ENCODE data around the gene LRRK1.

LRRK1 gene

GRCh38 chr15:100898152-100898490 lies 21.0 kb upstream of the LRRK1 start:
- FAIRE-seq = no peak

GRCh38 chr15:100898661-100899462 lies 20.3 kb upstream of the LRRK1 start:
- FAIRE-seq (no peak), DNase-seq (ENCODE audit: insufficient read length, low spot score) (no peak)
- no peak for TF ChIP-seq SPI1 (IDR thresholded peaks at IDR 0.05; ENCODE audit: low read depth, low read length)
- no peak for TF ChIP-seq POLR2A (IDR thresholded peaks at IDR 0.05; ENCODE audit: low read depth, low read length)
- TF ChIP-seq TAF1 (IDR thresholded peaks at IDR 0.05; ENCODE audit: low read depth, low read length) = no peak

More at GRCh38 chr15:100898152-100898490, 21.0 kb upstream of the LRRK1 start:
- DNase-seq (ENCODE audit: insufficient read length, low spot score) = no peak
- no peak for TF ChIP-seq SPI1 (IDR thresholded peaks at IDR 0.05; ENCODE audit: low read depth, low read length)
- TF ChIP-seq TAF1 (IDR thresholded peaks at IDR 0.05; ENCODE audit: low read depth, low read length) = no peak
- no peak for TF ChIP-seq POLR2AphosphoS5 (IDR thresholded peaks at IDR 0.05; ENCODE audit: low read depth, low read length)
- no peak for TF ChIP-seq POLR2A (IDR thresholded peaks at IDR 0.05; ENCODE audit: low read depth, low read length)
- TF ChIP-seq POU2F2 (IDR thresholded peaks at IDR 0.05; ENCODE audit: low read depth, low read length) = no peak
- TF ChIP-seq PAX5 (IDR thresholded peaks at IDR 0.05; ENCODE audit: insufficient read depth, low read length, severe bottlenecking) = no peak

GRCh38 chr15:100899601-100900000 lies 19.6 kb upstream of the LRRK1 start:
- TF ChIP-seq SPI1 (IDR thresholded peaks at IDR 0.05; ENCODE audit: low read depth, low read length) (no peak), PAX5 (IDR thresholded peaks at IDR 0.05; ENCODE audit: insufficient read depth, low read length, severe bottlenecking) (no peak), TAF1 (IDR thresholded peaks at IDR 0.05; ENCODE audit: low read depth, low read length) (no peak), POLR2A (IDR thresholded peaks at IDR 0.05; ENCODE audit: low read depth, low read length) (no peak), POU2F2 (IDR thresholded peaks at IDR 0.05; ENCODE audit: low read depth, low read length) (no peak), POLR2AphosphoS5 (IDR thresholded peaks at IDR 0.05; ENCODE audit: low read depth, low read length) (no peak)
- DNase-seq (ENCODE audit: insufficient read length, low spot score) (no peak), FAIRE-seq (no peak)

GRCh38 chr15:100900136-100900794 lies 18.9 kb upstream of the LRRK1 start:
- FAIRE-seq = no peak
- no peak for DNase-seq (ENCODE audit: insufficient read length, low spot score)
- TF ChIP-seq TAF1 (IDR thresholded peaks at IDR 0.05; ENCODE audit: low read depth, low read length) (no peak), PAX5 (IDR thresholded peaks at IDR 0.05; ENCODE audit: insufficient read depth, low read length, severe bottlenecking) (no peak), POU2F2 (IDR thresholded peaks at IDR 0.05; ENCODE audit: low read depth, low read length) (no peak), POLR2A (IDR thresholded peaks at IDR 0.05; ENCODE audit: low read depth, low read length) (no peak), SPI1 (IDR thresholded peaks at IDR 0.05; ENCODE audit: low read depth, low read length) (no peak)

- DNase-seq (ENCODE audit: insufficient read length, low spot score) = no peak
- TF ChIP-seq POLR2AphosphoS5 (IDR thresholded peaks at IDR 0.05; ENCODE audit: low read depth, low read length) = no peak
- no peak for FAIRE-seq
Observed at GRCh38 chr15:100900795-100901169, 18.4 kb upstream of the LRRK1 start.

GRCh38 chr15:100901296-100901695 lies 17.9 kb upstream of the LRRK1 start:
- no peak for FAIRE-seq
- no peak for DNase-seq (ENCODE audit: insufficient read length, low spot score)

GRCh38 chr15:100901702-100902435 lies 17.3 kb upstream of the LRRK1 start:
- FAIRE-seq = no peak
- TF ChIP-seq PAX5 (IDR thresholded peaks at IDR 0.05; ENCODE audit: insufficient read depth, low read length, severe bottlenecking) (no peak), POLR2A (IDR thresholded peaks at IDR 0.05; ENCODE audit: low read depth, low read length) (no peak), TAF1 (IDR thresholded peaks at IDR 0.05; ENCODE audit: low read depth, low read length) (no peak), POU2F2 (IDR thresholded peaks at IDR 0.05; ENCODE audit: low read depth, low read length) (no peak), POLR2AphosphoS5 (IDR thresholded peaks at IDR 0.05; ENCODE audit: low read depth, low read length) (no peak), SPI1 (IDR thresholded peaks at IDR 0.05; ENCODE audit: low read depth, low read length) (no peak)

More at GRCh38 chr15:100901296-100901695, 17.9 kb upstream of the LRRK1 start:
- no peak for TF ChIP-seq SPI1 (IDR thresholded peaks at IDR 0.05; ENCODE audit: low read depth, low read length)
- no peak for TF ChIP-seq PAX5 (IDR thresholded peaks at IDR 0.05; ENCODE audit: insufficient read depth, low read length, severe bottlenecking)
- no peak for TF ChIP-seq POLR2A (IDR thresholded peaks at IDR 0.05; ENCODE audit: low read depth, low read length)
- TF ChIP-seq POU2F2 (IDR thresholded peaks at IDR 0.05; ENCODE audit: low read depth, low read length) = no peak
- TF ChIP-seq TAF1 (IDR thresholded peaks at IDR 0.05; ENCODE audit: low read depth, low read length) = no peak
- TF ChIP-seq POLR2AphosphoS5 (IDR thresholded peaks at IDR 0.05; ENCODE audit: low read depth, low read length) = no peak

GRCh38 chr15:100902436-100903167 lies 16.6 kb upstream of the LRRK1 start:
- no peak for FAIRE-seq
- TF ChIP-seq POU2F2 (IDR thresholded peaks at IDR 0.05; ENCODE audit: low read depth, low read length) (no peak), PAX5 (IDR thresholded peaks at IDR 0.05; ENCODE audit: insufficient read depth, low read length, severe bottlenecking) (no peak), POLR2A (IDR thresholded peaks at IDR 0.05; ENCODE audit: low read depth, low read length) (no peak)
- no peak for DNase-seq (ENCODE audit: insufficient read length, low spot score)

More at GRCh38 chr15:100901702-100902435, 17.3 kb upstream of the LRRK1 start:
- DNase-seq (ENCODE audit: insufficient read length, low spot score) = no peak

GRCh38 chr15:100903168-100903554 lies 16.0 kb upstream of the LRRK1 start:
- TF ChIP-seq SPI1 (IDR thresholded peaks at IDR 0.05; ENCODE audit: low read depth, low read length) (no peak), TAF1 (IDR thresholded peaks at IDR 0.05; ENCODE audit: low read depth, low read length) (no peak), POLR2A (IDR thresholded peaks at IDR 0.05; ENCODE audit: low read depth, low read length) (no peak), POU2F2 (IDR thresholded peaks at IDR 0.05; ENCODE audit: low read depth, low read length) (no peak), PAX5 (IDR thresholded peaks at IDR 0.05; ENCODE audit: insufficient read depth, low read length, severe bottlenecking) (no peak), POLR2AphosphoS5 (IDR thresholded peaks at IDR 0.05; ENCODE audit: low read depth, low read length) (no peak)
- FAIRE-seq = no peak

More at GRCh38 chr15:100903168-100903554, 16.0 kb upstream of the LRRK1 start:
- DNase-seq (ENCODE audit: insufficient read length, low spot score) = no peak

All from GM12891 (cell line).